K562 (cell line): ENCODE results near the gene LONRF2. TPM values are rescaled to one million over a fixed set of nuclear protein-coding genes. Genes with fewer than 3 reads are reported as not detected.

Source experiments
- E2F1 ChIP-seq: sonication (generic); formaldehyde crosslinking; IDR thresholded peaks from 2 replicates; pipeline ENCODE4 v1.8.1; 2023; ENCODE audit warnings: mild to moderate bottlenecking, missing genetic modification reagents, moderate library complexity
- HCFC1 ChIP-seq: IDR thresholded peaks from 2 replicates; pipeline ENCODE4 v1.6.1; 2012; ENCODE audit warnings: low read depth, low read length, improper control_type of control experiment
- LARP7 ChIP-seq: fragments of 450-650 bp; IDR thresholded peaks from 2 replicates; pipeline ENCODE4 v1.6.1; 2016
- MAFG ChIP-seq: fragments of 450-650 bp; conservative IDR thresholded peaks from 2 replicates; pipeline ENCODE4 v1.6.1; 2016; ENCODE audit warnings: missing genetic modification characterization, missing compliant biosample characterization
- PHF8 ChIP-seq: fragments of 200-600 bp; sonication (generic); IDR thresholded peaks from 2 replicates; pipeline ENCODE4 v1.6.1; 2012; ENCODE audit warnings: mixed run types, mild to moderate bottlenecking, inconsistent platforms, low read length, moderate library complexity, borderline replicate concordance
- SNAPC5 ChIP-seq: fragments of 250-450 bp; sonication (Bioruptor Pico); IDR thresholded peaks from 2 replicates; pipeline ENCODE4 v1.8.0; 2021; ENCODE audit warnings: moderate library complexity, mild to moderate bottlenecking, inconsistent platforms
- TFE3 ChIP-seq: fragments of 450-650 bp; formaldehyde crosslinking; IDR thresholded peaks from 2 replicates; pipeline ENCODE4 v1.4.0; 2020; ENCODE audit warnings: mild to moderate bottlenecking, mixed read lengths
- ZBTB43 ChIP-seq: sonication (generic); formaldehyde crosslinking; IDR thresholded peaks from 2 replicates; pipeline ENCODE4 v1.8.0; 2023; ENCODE audit warnings: mild to moderate bottlenecking, missing genetic modification reagents
- ZNF561 ChIP-seq: fragments of 450-650 bp; formaldehyde crosslinking; conservative IDR thresholded peaks from 2 replicates; pipeline ENCODE4 v1.4.0; 2020; ENCODE audit warnings: mild to moderate bottlenecking, moderate library complexity
- polyA plus RNA-seq, 8 experiments: library from polyadenylated mRNA; depleted of rRNA in 4 of 8; stranded (reverse) in 5 of 8; unstranded in 3 of 8; fragments of >200 nt; fragmentation: Nextera tagmentation in 2 of 8; fragmentation: Illumina TruSeq in 1 of 8; extraction: Ambion mirVana in 2 of 8; extraction: Trizol in 1 of 8; gene quantifications; 2 replicates each; pipeline versions ENCODE4 v1.2.1 to v1.2.3, GENCODE V29; 2011 to 2014; ENCODE audit warnings: inconsistent platforms in 1 of 8, missing spikeins in 1 of 8
- total RNA-seq, 7 experiments: library from RNA; depleted of rRNA in 6 of 7; stranded (reverse); fragments of >200 nt in 6 of 7; fragmentation: Illumina TruSeq in 2 of 7; extraction: Trizol in 2 of 7; gene quantifications; 2 replicates each; pipeline versions ENCODE4 v1.2.1 to v1.2.3, GENCODE V29; 2011 to 2021; ENCODE audit warnings: low replicate concordance in 1 of 7

LONRF2 gene
- total and polyA plus RNA-seq, 9 of the 15 experiments (the other 6 are each of a cell fraction or from before 2014, with no cell fraction given) = 0.35 to 5.0 (median 2.7) TPM

- TF ChIP-seq E2F1 (CRISPR knock-in tag) = no peak
- no peak for TF ChIP-seq ZNF561 (CRISPR knock-in tag)
- TF ChIP-seq HCFC1 = no peak
- TF ChIP-seq LARP7 = no peak
- TF ChIP-seq MAFG (tag) = peak; percentile 77
- TF ChIP-seq TFE3 (CRISPR knock-in tag) = no peak
- no peak for TF ChIP-seq PHF8
- TF ChIP-seq SNAPC5 (CRISPR knock-in tag) = no peak
- no peak for TF ChIP-seq ZBTB43 (CRISPR knock-in tag)
- TF ChIP-seq, all 486 proteins: peak for 11
Observed at GRCh38 chr2:100279586-100280534, 42.4 kb downstream of the LONRF2 start (continued).
